NCI-H2107 treated with DMSO at 0.1 percent for 48 hours (cell line): ENCODE results near the gene GTF3A.
"Not testable (repeated sequence)": the region's sequence is repeated elsewhere in the genome, so short reads cannot be mapped to it uniquely, and the experiment has no call there.

ENCODE experiments used
- DNase-seq: peaks from one replicate; lab custom pipeline; 2025; ENCODE audit not compliant: unreplicated experiment; lab: John Stamatoyannopoulos, UW

Gene GTF3A

DNA sequence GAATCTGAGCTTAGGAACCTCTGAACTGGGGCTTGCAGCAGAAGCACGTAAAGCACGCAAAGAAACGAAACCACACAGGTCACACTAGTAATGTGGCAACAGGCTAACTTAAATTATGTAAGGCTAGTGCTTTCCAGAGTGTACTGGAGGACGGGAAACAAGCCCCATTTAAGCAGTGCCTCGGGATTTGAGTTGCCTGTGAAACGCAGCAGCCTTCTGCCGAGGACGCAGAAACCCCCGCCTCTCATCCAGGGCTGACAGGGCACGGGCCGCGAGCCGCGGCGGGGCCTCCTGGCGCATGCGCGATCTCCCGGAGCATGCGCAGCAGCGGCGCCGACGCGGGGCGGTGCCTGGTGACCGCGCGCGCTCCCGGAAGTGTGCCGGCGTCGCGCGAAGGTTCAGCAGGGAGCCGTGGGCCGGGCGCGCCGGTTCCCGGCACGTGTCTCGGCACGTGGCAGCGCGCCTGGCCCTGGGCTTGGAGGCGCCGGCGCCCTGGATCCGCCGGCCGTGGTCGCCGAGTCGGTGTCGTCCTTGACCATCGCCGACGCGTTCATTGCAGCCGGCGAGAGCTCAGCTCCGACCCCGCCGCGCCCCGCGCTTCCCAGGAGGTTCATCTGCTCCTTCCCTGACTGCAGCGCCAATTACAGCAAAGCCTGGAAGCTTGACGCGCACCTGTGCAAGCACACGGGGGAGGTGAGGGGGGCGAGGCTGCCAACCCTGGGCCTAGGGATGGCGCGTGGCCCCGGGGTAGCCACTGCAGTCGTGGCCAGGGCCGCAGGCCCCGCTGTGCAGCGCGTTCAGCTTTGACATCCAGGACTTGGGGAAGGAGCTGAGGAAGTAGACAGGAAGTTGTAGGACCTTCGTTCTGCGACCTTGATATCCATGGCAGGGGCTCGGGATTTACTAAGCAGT, at the start of gene GTF3A:
GTF3A (plus strand) TSS at position 374 of the 912 bp plus-strand sequence.
- peak; percentile 57 for DNase-seq

DNA sequence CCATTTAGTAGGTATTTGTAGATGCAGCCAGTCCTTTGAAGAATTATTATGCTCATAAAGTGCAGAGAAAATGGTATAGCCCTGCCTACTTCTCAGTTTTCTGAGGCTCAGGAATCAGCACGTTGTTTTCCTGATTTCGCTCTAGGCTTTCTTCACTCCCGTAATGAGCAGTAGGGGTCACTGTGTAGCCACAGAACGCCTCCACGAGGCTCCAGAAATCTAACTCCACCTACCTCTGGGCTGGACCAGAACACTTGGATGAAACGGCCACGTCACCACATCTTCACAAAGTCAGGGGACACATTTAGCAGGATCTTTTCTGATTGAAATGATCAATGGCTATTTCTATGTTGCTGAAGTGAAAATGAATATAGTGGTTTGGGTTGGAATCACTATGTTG, 49.8 kb upstream of the GTF3A start:
- DNase-seq = peak; percentile 54

DNA sequence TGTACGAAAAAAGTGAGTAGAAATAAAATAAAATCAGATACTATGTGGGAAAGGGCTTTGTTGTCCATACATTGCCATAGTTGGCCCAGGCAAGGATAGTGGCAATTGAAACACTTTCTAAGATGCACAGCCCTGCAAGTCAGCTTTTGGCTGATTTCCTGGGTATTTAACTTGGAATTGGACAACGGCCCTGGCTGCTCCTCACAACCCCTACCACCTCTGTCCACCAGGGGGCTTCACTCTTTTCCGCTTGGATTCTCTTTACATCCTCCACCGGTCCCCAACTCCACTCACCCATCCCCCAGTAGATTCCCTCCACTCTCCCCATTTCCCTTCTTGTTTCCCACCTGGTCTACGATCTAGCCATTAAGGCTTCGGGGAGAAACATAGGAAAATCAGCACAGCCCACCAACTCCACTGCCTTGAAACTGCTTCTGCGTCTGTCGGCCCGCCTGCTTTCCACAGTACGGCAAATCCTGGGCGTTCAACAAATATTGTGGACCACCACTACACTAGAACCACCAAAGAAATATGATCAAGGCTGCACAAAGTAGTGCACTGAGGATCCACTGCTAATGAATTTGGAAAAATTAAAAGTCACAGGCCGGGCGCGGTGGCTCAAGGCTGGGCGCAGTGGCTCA, 48.6 kb upstream of the GTF3A start:
- peak; percentile 6 for DNase-seq

- no peak for DNase-seq
Observed at GRCh38 chr13:27379126-27379525, 45.3 kb upstream of the GTF3A start.

- DNase-seq = peak; percentile 52
Observed at GRCh38 chr13:27379694-27380641, 44.5 kb upstream of the GTF3A start.

- no peak for DNase-seq
Observed at GRCh38 chr13:27381601-27382000, 42.8 kb upstream of the GTF3A start.

DNA sequence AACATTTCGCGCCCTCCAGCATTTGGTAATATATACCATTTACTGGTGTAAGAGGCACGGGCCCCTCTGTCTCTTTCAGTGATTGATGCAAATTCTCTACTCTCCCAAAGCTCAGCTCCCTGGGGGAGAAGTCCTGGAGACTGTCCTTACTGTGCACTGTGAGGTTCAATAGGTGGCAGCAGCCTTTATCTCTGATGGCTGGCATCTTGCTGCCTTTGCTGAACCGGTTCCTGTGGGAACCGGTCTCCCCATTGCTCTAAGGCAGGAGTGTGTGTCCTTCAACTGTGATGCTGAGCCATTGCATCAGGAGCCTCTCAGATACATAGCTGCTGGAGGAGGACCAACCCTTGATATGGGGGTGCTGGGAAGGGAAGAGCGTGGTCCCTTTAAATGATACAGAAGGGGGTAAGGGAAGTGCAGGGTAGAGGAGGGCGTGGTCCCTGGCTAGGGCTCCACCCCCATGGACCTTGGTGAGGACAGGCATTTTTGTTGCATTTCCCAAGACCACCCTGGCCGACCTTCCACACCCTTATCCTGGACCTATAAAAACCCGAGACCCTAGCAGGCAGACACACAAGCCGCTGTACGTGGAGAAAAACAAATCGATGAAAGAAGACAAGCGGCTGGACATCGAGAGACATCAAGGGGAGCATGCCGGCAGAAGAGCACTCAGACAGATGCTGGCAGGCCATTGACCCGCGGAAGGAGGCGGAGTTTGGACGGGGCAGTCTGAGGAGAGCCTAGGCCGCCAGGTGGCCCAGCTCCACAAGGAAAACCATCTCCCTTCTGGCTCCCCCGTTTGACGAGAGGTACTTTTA, 41.1 kb upstream of the GTF3A start:
- DNase-seq = no peak

DNA sequence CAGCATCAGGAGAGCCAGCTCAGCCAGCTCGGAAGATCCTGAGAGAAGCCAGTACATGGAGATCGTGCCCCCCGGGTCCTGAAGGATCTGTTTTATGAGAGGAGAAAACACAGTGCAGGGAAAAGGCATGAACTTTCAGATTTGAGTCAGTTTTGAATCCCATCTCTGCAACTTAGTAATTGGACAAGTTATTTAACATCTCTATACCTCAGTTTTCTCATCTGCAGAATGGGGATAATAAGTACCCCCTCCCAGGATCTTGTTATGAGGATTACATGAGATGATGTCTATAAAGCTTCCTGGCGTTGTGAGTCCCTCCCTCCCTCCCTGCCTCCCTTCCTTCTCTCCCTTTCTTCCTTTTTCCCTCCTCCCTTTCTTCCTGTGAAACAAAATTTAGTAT, 40.1 kb upstream of the GTF3A start:
- no peak for DNase-seq

GRCh38 chr13:27388241-27388640, 36.2 kb upstream of the GTF3A start:
- no peak for DNase-seq

- no peak for DNase-seq
Observed at GRCh38 chr13:27389891-27390290, 34.5 kb upstream of the GTF3A start.

DNA sequence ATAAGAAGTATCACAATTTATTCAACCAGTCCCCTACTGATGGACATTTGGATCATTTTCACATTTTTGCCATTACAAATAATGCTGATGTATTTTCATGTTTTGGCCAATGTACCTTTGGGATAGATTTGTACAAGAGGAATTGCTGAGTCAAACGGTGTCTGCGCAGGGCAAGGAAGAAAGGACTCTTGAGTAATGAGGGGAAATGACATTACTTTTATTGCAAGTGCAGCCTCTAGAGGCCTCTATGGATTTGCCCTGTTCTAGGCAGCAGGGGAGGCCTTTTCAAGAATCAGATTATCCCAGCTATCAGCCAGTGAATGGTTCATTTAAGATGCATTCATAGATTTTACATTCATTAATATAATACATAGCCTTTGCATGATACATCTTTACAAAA, 32.9 kb upstream of the GTF3A start:
- DNase-seq = no peak

- DNase-seq = no peak
Observed at GRCh38 chr13:27393101-27393500, 31.3 kb upstream of the GTF3A start.

DNA sequence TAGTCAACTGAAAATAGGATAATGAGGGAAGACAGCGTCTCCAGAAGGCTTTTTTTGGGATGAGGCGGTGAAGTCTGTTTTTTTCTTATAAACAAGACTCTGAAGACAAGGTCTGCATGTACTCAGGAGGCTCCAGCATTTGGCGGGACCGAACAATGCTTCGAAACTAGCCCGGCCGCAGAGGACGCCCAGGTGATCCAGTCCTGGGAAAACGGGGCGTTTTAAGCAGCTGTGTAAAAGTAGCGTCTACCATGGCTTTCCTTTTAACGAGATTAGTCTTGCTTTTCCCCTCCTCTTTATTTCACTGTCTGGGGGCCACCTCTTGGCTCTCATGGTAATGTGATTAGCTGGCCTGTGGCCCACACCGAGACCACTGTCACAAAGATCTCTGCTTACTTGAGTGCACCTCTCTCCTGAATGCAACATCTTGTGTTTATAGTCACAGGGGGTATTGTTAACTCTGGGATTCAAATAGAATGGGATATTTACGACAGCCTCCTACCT, 29.4 kb upstream of the GTF3A start:
- no peak for DNase-seq

DNA sequence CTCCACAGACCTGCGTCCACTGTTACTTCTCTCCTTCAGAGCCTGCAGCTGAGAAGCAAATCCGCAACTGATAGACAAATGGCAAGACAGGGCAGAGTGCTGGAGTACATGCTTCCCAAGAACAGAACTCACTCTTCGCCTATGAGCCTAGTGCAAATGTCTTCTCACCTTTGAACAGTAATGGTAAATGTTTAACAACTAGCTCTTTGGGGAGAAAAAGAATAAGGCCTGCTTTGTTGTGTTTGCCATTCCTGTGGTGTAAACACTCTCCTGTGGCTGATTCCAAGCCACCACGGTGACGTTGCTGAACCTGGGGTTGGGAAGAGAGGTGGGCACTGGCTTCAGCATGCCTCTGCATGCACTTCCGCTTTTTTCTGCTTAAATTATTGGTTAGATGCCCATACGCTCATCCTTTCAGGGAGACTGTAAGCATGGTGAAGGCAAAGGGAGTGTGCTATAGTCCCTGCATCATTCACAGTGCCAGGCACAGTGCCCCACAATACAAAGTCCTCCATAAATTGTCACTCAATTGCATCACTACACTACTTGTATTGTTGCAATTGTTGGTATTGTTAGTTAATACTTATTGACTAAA, 28.1 kb upstream of the GTF3A start:
- DNase-seq = no peak

GRCh38 chr13:27398360-27398759, 26.1 kb upstream of the GTF3A start:
- DNase-seq = no peak

GRCh38 chr13:27400405-27400804, 24.0 kb upstream of the GTF3A start:
- DNase-seq = not testable (repeated sequence)

- DNase-seq = no peak
Observed at GRCh38 chr13:27401210-27401609, 23.2 kb upstream of the GTF3A start.

GRCh38 chr13:27403203-27403678, 21.2 kb upstream of the GTF3A start:
- DNase-seq = no peak

GRCh38 chr13:27403727-27404385, 20.6 kb upstream of the GTF3A start:
- DNase-seq = no peak
